K562 (cell line): ENCODE data around the gene C10orf90. TPM values are rescaled to one million over a fixed set of nuclear protein-coding genes. Genes with fewer than 3 reads are reported as not detected.

Experiments
- ATAC-seq: fragments of 200-7000 bp; cut with Tn5 transposase; 3 replicates; pipeline ENCODE4 v1.9.1; 2020; ENCODE audit warnings: moderate library complexity
- BruUV-seq: library from RNA; stranded (reverse); fragments of 400-500 nt; replicated peaks from 2 replicates; lab custom pipeline; 2021; lab: Mats Ljungman, UMichigan
- CTCF ChIA-PET: fragments of 300-600 bp; formaldehyde crosslinking; extraction: SDS; loops from one replicate; lab custom pipeline; 2021; ENCODE audit warnings: low intra/inter-chr PET ratio; lab: Yijun Ruan, JAX
- POLR2A ChIA-PET: fragments of 300-600, 350-650 bp; sonication (Branson Sonifier 250); formaldehyde crosslinking; extraction: SDS; loops from one replicate; lab custom pipeline; 2021; ENCODE audit warnings: antibody characterized with exemption, inconsistent platforms; lab: Yijun Ruan, JAX
- DNase-seq, 4 experiments: peaks; one replicate each; pipeline versions ENCODE4 v3.0.0 to v3.0.0-alpha.2; 2011 to 2018; ENCODE audit warnings: low spot score in 3 of 4, mixed read lengths in 3 of 4; ENCODE audit errors: extremely low read depth in 1 of 4
- FAIRE-seq: peaks from 2 replicates; lab custom pipeline; 2011; peaks lifted over from hg19 to GRCh38; lab: Jason Lieb, UNC
- H2AFZ ChIP-seq: 2 replicates; pipeline ENCODE4 v1.6.0; 2011; ENCODE audit warnings: low read depth, low read length, control low read depth, inconsistent platforms
- H3K27ac ChIP-seq: fragments of 200-600 bp; 3 replicates; pipeline ENCODE4 v1.8.0; 2011; ENCODE audit warnings: low read depth, mild to moderate bottlenecking, control low read depth, inconsistent platforms, low read length, moderate library complexity, mixed read lengths; ENCODE audit errors: extremely low read depth
- H3K27me3 ChIP-seq, 2 experiments: fragments of 300-600 bp in 1 of 2; 2 replicates in 1 of 2; 3 replicates in 1 of 2; pipeline versions ENCODE4 v1.6.0 to v1.8.0; 2011; ENCODE audit warnings: inconsistent platforms in 2 of 2, low read length in 2 of 2, mild to moderate bottlenecking in 1 of 2, mixed read lengths in 1 of 2, moderate library complexity in 1 of 2; ENCODE audit not compliant: control insufficient read depth in 2 of 2, insufficient read depth in 2 of 2
- H3K36me3 ChIP-seq: fragments of 300-600 bp; 3 replicates; pipeline ENCODE4 v1.8.0; 2011; ENCODE audit warnings: mild to moderate bottlenecking, low read length, inconsistent platforms; ENCODE audit not compliant: control insufficient read depth, insufficient read depth
- H3K4me1 ChIP-seq, 2 experiments: fragments of 200-600 bp in 1 of 2; replicated peaks in 1 of 2; 2 replicates in 1 of 2; 3 replicates in 1 of 2; pipeline versions ENCODE4 v1.5.1 to v1.8.0; 2011; ENCODE audit warnings: inconsistent platforms in 2 of 2, low read length in 2 of 2, mild to moderate bottlenecking in 1 of 2, mixed read lengths in 1 of 2, moderate library complexity in 1 of 2; ENCODE audit not compliant: control insufficient read depth in 2 of 2, insufficient read depth in 2 of 2
- H3K4me2 ChIP-seq: 2 replicates; pipeline ENCODE4 v1.6.1; 2011; ENCODE audit warnings: low read length, control low read depth, inconsistent platforms, mixed read lengths; ENCODE audit not compliant: insufficient read depth
- H3K4me3 ChIP-seq: fragments of 200-600 bp; sonication (generic), shearing (Covaris generic); 2 replicates; pipeline ENCODE4 v1.5.1; 2016; ENCODE audit warnings: control low read depth, inconsistent platforms
- H3K79me2 ChIP-seq: fragments of 200-600 bp; 3 replicates; pipeline ENCODE4 v1.8.0; 2011; ENCODE audit warnings: low read length, inconsistent platforms; ENCODE audit not compliant: control insufficient read depth, insufficient read depth
- H3K9ac ChIP-seq, 2 experiments: 2 replicates each; pipeline versions ENCODE4 v1.6.0 to v1.6.1; 2011; ENCODE audit warnings: low read depth in 2 of 2, low read length in 2 of 2, control low read depth in 1 of 2, inconsistent platforms in 1 of 2, mild to moderate bottlenecking in 1 of 2, mixed read lengths in 1 of 2; ENCODE audit not compliant: insufficient read depth in 1 of 2
- H3K9me1 ChIP-seq: one replicate; pipeline ENCODE4 v1.6.0; 2011; ENCODE audit warnings: inconsistent platforms, mild to moderate bottlenecking, low read length, moderate library complexity; ENCODE audit not compliant: control insufficient read depth, insufficient read depth
- H3K9me3 ChIP-seq: replicated peaks from 2 replicates; pipeline ENCODE4 v1.5.1; 2011; ENCODE audit warnings: low read depth, low read length, inconsistent platforms; ENCODE audit not compliant: control insufficient read depth, insufficient read depth
- H4K20me1 ChIP-seq: replicated peaks from 2 replicates; pipeline ENCODE4 v1.6.1; 2011; ENCODE audit warnings: low read length, inconsistent platforms, mixed read lengths; ENCODE audit not compliant: control insufficient read depth, insufficient read depth
- ZNF407 ChIP-seq: fragments of 450-650 bp; IDR thresholded peaks from 2 replicates; pipeline ENCODE4 v1.6.1; 2016; ENCODE audit warnings: low read depth
- WGBS: fragments of 100-300 bp; shearing (Covaris generic); methylation state at CpG from one replicate; pipeline ENCODE4 v1.1.6; 2016; ENCODE audit warnings: low coverage, mixed read lengths; ENCODE audit not compliant: insufficient coverage; ENCODE audit errors: missing lambda C conversion rate; 5-methylcytosine and 5-hydroxymethylcytosine counted together
- in situ Hi-C: fragments of 300-500 bp; cut with MboI; formaldehyde crosslinking; loops from 4 replicates; pipeline ENCODE4 v1.15.0; 2018; ENCODE audit warnings: inconsistent platforms, mixed read lengths
- intact Hi-C: fragments of 100-400 bp; cut with micrococcal nuclease; formaldehyde crosslinking; loops from 2 replicates; pipeline ENCODE4 v1.14.2; 2022
- polyA plus RNA-seq, 8 experiments: library from polyadenylated mRNA; depleted of rRNA in 4 of 8; stranded (reverse) in 5 of 8; unstranded in 3 of 8; fragments of >200 nt; fragmentation: Nextera tagmentation in 2 of 8; fragmentation: Illumina TruSeq in 1 of 8; extraction: Ambion mirVana in 2 of 8; extraction: Trizol in 1 of 8; gene quantifications; 2 replicates each; pipeline versions ENCODE4 v1.2.1 to v1.2.3, GENCODE V29; 2011 to 2014; ENCODE audit warnings: inconsistent platforms in 1 of 8, missing spikeins in 1 of 8
- total RNA-seq, 7 experiments: library from RNA; depleted of rRNA in 6 of 7; stranded (reverse); fragments of >200 nt in 6 of 7; fragmentation: Illumina TruSeq in 2 of 7; extraction: Trizol in 2 of 7; gene quantifications; 2 replicates each; pipeline versions ENCODE4 v1.2.1 to v1.2.3, GENCODE V29; 2011 to 2021; ENCODE audit warnings: low replicate concordance in 1 of 7

C10orf90 gene
- total and polyA plus RNA-seq, 9 of the 15 experiments (the other 6 are each of a cell fraction or from before 2014, with no cell fraction given) = not detected

- no peak overlapping the region for H3K27ac ChIP-seq
- TF ChIP-seq ZNF407 = no peak
- TF ChIP-seq, all 486 proteins: peak for 0
- 0% methylated on average over 6 of the region's 8 CpGs for WGBS
- no peak for DNase-seq
- FAIRE-seq = no peak
- no peak overlapping the region for H3K4me2 ChIP-seq
- no peaks in the 10 kb centered on the region for H3K36me3 ChIP-seq
- H3K4me3 ChIP-seq = no peak overlapping the region
- ATAC-seq = 0 out of 3 replicates have a peak, but pooled peaks have one; percentile 29
- H3K79me2 ChIP-seq = no peaks in the 10 kb centered on the region
- intact Hi-C loops (no loop called here), in situ Hi-C loops (no loop called here)
- no TSS peak for BruUV-seq
- H3K9ac ChIP-seq = no peak overlapping the region
- no peak overlapping the region for H2AFZ ChIP-seq
- ChIA-PET CTCF (no interaction called here), POLR2A (interaction anchor here (0.5 to 0.6 kb wide), 2 partner anchors 8 to 619 kb away, joined by 3 read pairs; no protein-coding TSS in a partner anchor)
- H4K20me1 ChIP-seq = no peaks in the 10 kb centered on the region
- H3K27me3 ChIP-seq = no peaks in the 10 kb centered on the region; a peak in 1 of 5 replicates
- no peaks in the 10 kb centered on the region for H3K9me3 ChIP-seq
- H3K9me1 ChIP-seq = no peaks in the 10 kb centered on the region
- H3K4me1 ChIP-seq = no peaks in the 10 kb centered on the region
Measured at GRCh38 chr10:126511917-126512479, 158.5 kb downstream of the C10orf90 start.
